GM23338 (cell line): Measurements from ENCODE around the gene SHKBP1. TPM values are rescaled to one million over a fixed set of nuclear protein-coding genes. Genes with fewer than 3 reads are reported as not detected.
A peak's percentile ranks its signal among the peaks of the same experiment; 100 is the strongest.

Experiments
- ATAC-seq: fragments of 200-7000 bp; cut with Tn5 transposase; 3 replicates; pipeline ENCODE4 v1.9.1; 2020
- DNase-seq: peaks from one replicate; pipeline ENCODE4 v3.0.0-alpha.2; 2015; ENCODE audit warnings: low spot score
- H2AFZ ChIP-seq: fragments of 200-600 bp; sonication (generic); 2 replicates; pipeline ENCODE4 v1.8.0; 2016; ENCODE audit warnings: antibody characterized with exemption, mild to moderate bottlenecking, moderate library complexity
- H3F3A ChIP-seq: fragments of 200-600 bp; sonication (generic); replicated peaks from 2 replicates; pipeline ENCODE4 v1.8.0; 2017; ENCODE audit warnings: antibody characterized with exemption, mixed run types, low read depth
- H3K27ac ChIP-seq: fragments of 200-600 bp; sonication (generic); 2 replicates; pipeline ENCODE4 v1.6.1; 2016; ENCODE audit warnings: low read depth
- H3K27me3 ChIP-seq: fragments of 200-600 bp; sonication (generic); 2 replicates; pipeline ENCODE4 v1.8.0; 2016; ENCODE audit warnings: mild to moderate bottlenecking, mixed run types, moderate library complexity; ENCODE audit not compliant: insufficient read depth
- H3K36me3 ChIP-seq: fragments of 200-600 bp; sonication (generic); 2 replicates; pipeline ENCODE4 v1.8.0; 2016; ENCODE audit warnings: mild to moderate bottlenecking; ENCODE audit not compliant: insufficient read depth
- H3K4me1 ChIP-seq: fragments of 200-600 bp; sonication (generic); 2 replicates; pipeline ENCODE4 v1.8.0; 2016; ENCODE audit warnings: mild to moderate bottlenecking, moderate library complexity; ENCODE audit not compliant: insufficient read depth
- H3K4me2 ChIP-seq: fragments of 200-600 bp; sonication (generic); 2 replicates; pipeline ENCODE4 v1.7.1; 2017; ENCODE audit warnings: mixed run types
- H3K4me3 ChIP-seq: fragments of 200-600 bp; sonication (generic); 2 replicates; pipeline ENCODE4 v1.6.1; 2016; ENCODE audit warnings: mixed run types
- H3K79me2 ChIP-seq: fragments of 200-600 bp; sonication (generic); replicated peaks from 2 replicates; pipeline ENCODE4 v1.8.0; 2017; ENCODE audit warnings: mild to moderate bottlenecking; ENCODE audit not compliant: insufficient read depth
- H3K9me2 ChIP-seq: fragments of 200-600 bp; sonication (generic); 2 replicates; pipeline ENCODE4 v1.8.0; 2017; ENCODE audit not compliant: insufficient read depth
- H4K20me1 ChIP-seq: fragments of 200-600 bp; sonication (generic); replicated peaks from 2 replicates; pipeline ENCODE4 v1.8.0; 2017; ENCODE audit warnings: mild to moderate bottlenecking; ENCODE audit not compliant: insufficient read depth
- H3K27ac Mint-ChIP-seq: 2 replicates; pipeline ENCODE4 v1.8.0; 2020; ENCODE audit warnings: inconsistent platforms, mild to moderate bottlenecking, moderate library complexity, mixed read lengths
- H3K27me3 Mint-ChIP-seq: 3 replicates; pipeline ENCODE4 v1.8.0; 2022; ENCODE audit warnings: low read depth, mild to moderate bottlenecking, moderate library complexity, mixed read lengths, inconsistent platforms; ENCODE audit not compliant: insufficient read depth, poor library complexity
- H3K36me3 Mint-ChIP-seq: 3 replicates; pipeline ENCODE4 v1.8.0; 2021; ENCODE audit warnings: low read depth, mild to moderate bottlenecking, inconsistent platforms, moderate library complexity, mixed read lengths
- H3K4me1 Mint-ChIP-seq: 3 replicates; pipeline ENCODE4 v1.8.0; 2020; ENCODE audit warnings: mild to moderate bottlenecking, inconsistent platforms, mixed read lengths
- H3K4me3 Mint-ChIP-seq: 3 replicates; pipeline ENCODE4 v1.8.0; 2021; ENCODE audit warnings: moderate library complexity, mild to moderate bottlenecking, inconsistent platforms, mixed read lengths
- H3K9me3 Mint-ChIP-seq: 3 replicates; pipeline ENCODE4 v1.8.0; 2020; ENCODE audit warnings: moderate library complexity, mild to moderate bottlenecking, inconsistent platforms, mixed read lengths
- JUNB ChIP-seq: IDR thresholded peaks from one replicate; pipeline ENCODE4 v1.6.1; 2016; ENCODE audit warnings: antibody characterized with exemption; ENCODE audit not compliant: unreplicated experiment
- NANOG ChIP-seq: IDR thresholded peaks from 2 replicates; pipeline ENCODE4 v1.6.1; 2016; ENCODE audit warnings: antibody characterized with exemption, borderline replicate concordance
- POLR2AphosphoS5 ChIP-seq: IDR thresholded peaks from 2 replicates; pipeline ENCODE4 v1.6.1; 2016; ENCODE audit warnings: antibody characterized with exemption, low read depth
- STAT1 ChIP-seq: IDR thresholded peaks from one replicate; pipeline ENCODE4 v1.6.1; 2016; ENCODE audit warnings: antibody characterized with exemption; ENCODE audit not compliant: unreplicated experiment
- polyA plus RNA-seq: library from polyadenylated mRNA; unstranded; fragments of >200 nt; fragmentation: Nextera tagmentation; extraction: Ambion mirVana; gene quantifications from 2 replicates; pipeline ENCODE4 v1.2.1, GENCODE V29; 2016
- total RNA-seq: library from RNA; depleted of rRNA; stranded (reverse); fragments of >200 nt; shearing (Covaris generic); gene quantifications from 2 replicates; pipeline ENCODE4 v1.2.3, GENCODE V29; 2014
- TF ChIP-seq, protein P1 (sequence below): IDR thresholded peaks from 2 replicates; pipeline ENCODE4 v1.6.1; 2016; ENCODE audit warnings: antibody characterized with exemption
- TF ChIP-seq, protein P2 (sequence below): IDR thresholded peaks from one replicate; pipeline ENCODE4 v1.6.1; 2018; ENCODE audit warnings: antibody characterized with exemption; ENCODE audit not compliant: unreplicated experiment
- TF ChIP-seq, protein P3 (sequence below): fragments of 250-450 bp; sonication (Bioruptor Pico); IDR thresholded peaks from 2 replicates; pipeline ENCODE4 v1.5.0; 2020; ENCODE audit warnings: mild to moderate bottlenecking, moderate library complexity

SHKBP1 gene
- total and polyA plus RNA-seq, 2 experiments from 2014 or later, result 63.2 to 69.8 TPM

DNA sequence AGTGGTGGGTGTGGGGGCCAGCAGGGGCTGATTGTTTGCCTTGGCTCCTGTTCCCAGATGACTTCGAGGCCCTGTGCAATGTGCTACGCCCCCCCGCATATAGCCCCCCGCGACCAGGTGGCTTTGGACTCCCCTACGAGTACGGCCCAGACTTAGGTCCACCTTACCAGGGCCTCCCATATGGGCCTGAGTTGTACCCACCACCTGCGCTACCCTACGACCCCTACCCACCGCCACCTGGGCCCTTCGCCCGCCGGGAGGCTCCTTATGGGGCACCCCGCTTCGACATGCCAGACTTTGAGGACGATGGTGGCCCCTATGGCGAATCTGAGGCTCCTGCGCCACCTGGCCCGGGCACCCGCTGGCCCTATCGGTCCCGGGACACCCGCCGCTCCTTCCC, 50.2 kb downstream of the SHKBP1 start (continued):
- TF ChIP-seq, protein P1, sequence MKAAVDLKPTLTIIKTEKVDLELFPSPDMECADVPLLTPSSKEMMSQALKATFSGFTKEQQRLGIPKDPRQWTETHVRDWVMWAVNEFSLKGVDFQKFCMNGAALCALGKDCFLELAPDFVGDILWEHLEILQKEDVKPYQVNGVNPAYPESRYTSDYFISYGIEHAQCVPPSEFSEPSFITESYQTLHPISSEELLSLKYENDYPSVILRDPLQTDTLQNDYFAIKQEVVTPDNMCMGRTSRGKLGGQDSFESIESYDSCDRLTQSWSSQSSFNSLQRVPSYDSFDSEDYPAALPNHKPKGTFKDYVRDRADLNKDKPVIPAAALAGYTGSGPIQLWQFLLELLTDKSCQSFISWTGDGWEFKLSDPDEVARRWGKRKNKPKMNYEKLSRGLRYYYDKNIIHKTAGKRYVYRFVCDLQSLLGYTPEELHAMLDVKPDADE, result no peak
- TF ChIP-seq, protein P2, sequence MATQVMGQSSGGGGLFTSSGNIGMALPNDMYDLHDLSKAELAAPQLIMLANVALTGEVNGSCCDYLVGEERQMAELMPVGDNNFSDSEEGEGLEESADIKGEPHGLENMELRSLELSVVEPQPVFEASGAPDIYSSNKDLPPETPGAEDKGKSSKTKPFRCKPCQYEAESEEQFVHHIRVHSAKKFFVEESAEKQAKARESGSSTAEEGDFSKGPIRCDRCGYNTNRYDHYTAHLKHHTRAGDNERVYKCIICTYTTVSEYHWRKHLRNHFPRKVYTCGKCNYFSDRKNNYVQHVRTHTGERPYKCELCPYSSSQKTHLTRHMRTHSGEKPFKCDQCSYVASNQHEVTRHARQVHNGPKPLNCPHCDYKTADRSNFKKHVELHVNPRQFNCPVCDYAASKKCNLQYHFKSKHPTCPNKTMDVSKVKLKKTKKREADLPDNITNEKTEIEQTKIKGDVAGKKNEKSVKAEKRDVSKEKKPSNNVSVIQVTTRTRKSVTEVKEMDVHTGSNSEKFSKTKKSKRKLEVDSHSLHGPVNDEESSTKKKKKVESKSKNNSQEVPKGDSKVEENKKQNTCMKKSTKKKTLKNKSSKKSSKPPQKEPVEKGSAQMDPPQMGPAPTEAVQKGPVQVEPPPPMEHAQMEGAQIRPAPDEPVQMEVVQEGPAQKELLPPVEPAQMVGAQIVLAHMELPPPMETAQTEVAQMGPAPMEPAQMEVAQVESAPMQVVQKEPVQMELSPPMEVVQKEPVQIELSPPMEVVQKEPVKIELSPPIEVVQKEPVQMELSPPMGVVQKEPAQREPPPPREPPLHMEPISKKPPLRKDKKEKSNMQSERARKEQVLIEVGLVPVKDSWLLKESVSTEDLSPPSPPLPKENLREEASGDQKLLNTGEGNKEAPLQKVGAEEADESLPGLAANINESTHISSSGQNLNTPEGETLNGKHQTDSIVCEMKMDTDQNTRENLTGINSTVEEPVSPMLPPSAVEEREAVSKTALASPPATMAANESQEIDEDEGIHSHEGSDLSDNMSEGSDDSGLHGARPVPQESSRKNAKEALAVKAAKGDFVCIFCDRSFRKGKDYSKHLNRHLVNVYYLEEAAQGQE, result no peak
- TF ChIP-seq POLR2AphosphoS5 (no peak), JUNB (no peak)

DNA sequence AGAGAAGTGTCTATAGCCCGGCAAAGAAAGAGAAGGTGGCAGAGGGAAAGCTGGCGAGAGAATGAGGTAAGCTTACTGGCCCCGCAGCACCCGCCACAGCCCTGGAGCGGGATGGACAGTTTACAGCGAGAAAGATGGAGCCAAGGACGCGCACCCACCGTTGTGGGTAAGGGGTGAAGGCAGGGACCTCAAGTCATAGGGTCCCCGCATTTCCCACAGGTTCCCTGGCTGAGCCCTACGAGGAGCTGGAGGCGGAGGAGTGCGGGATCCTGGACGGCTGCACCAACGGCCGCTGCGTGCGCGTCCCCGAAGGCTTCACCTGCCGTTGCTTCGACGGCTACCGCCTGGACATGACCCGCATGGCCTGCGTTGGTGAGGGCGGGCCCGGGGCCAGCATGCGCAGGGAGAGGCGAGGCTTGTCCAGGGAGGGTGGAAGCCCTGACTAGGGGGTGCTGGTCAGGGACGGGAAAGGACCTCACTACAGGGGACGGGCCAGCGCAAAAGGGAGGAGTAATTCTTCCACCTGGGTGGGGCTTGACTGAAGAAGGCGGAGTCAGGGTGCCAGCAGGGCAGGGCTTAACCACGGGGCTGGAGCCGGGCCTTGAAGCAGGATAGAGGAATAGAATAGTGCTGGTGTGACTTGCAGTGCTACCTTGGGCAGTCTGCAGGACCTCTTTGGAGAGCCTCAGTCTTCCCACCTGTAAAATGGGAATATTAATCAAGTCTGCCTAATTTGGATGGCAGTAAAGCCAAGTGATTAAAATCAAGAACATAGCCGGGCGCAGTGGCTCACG, 51.0 kb downstream of the SHKBP1 start:
- DNase-seq (peak; percentile 66), ATAC-seq (peak; percentile 5; the same call in 2 of the 3 replicates)
- Mint-ChIP-seq H3K36me3 (peaks cover 35% of the 10 kb centered on the region), H3K27ac (0 out of 2 replicates have a peak overlapping the region, but pooled peaks have one; percentile 0), H3K27me3 (peaks cover 25% of the 10 kb centered on the region), H3K9me3 (no peaks in the 10 kb centered on the region; the same call in 2 of the 3 replicates), H3K4me3 (no peak overlapping the region), H3K4me1 (peaks cover 41% of the 10 kb centered on the region)
- H3K36me3 ChIP-seq, result 0 out of 2 replicates have a peak, but pooled peaks cover 4% of the 10 kb centered on the region
- H3K4me1 ChIP-seq, result peaks cover 28% of the 10 kb centered on the region
- no peaks in the 10 kb centered on the region for H3K9me2 ChIP-seq
- H3K27ac ChIP-seq, result no peak overlapping the region
- H3K4me2 ChIP-seq, result no peak overlapping the region
- H3K79me2 ChIP-seq, result no peaks in the 10 kb centered on the region
- H3F3A ChIP-seq, result peaks cover 13% of the 10 kb centered on the region; the same call in 1 of the 2 replicates
- H4K20me1 ChIP-seq, result peaks cover 2% of the 10 kb centered on the region; the same call in 1 of the 2 replicates
- H3K27me3 ChIP-seq, result peaks cover under 1% of the 10 kb centered on the region; the same call in 1 of the 2 replicates
- H3K4me3 ChIP-seq, result no peak overlapping the region
- no peak overlapping the region for H2AFZ ChIP-seq
- TF ChIP-seq NANOG (no peak), STAT1 (no peak)
- TF ChIP-seq, protein P1, result no peak
- TF ChIP-seq, protein P2, result no peak
- TF ChIP-seq, protein P3, sequence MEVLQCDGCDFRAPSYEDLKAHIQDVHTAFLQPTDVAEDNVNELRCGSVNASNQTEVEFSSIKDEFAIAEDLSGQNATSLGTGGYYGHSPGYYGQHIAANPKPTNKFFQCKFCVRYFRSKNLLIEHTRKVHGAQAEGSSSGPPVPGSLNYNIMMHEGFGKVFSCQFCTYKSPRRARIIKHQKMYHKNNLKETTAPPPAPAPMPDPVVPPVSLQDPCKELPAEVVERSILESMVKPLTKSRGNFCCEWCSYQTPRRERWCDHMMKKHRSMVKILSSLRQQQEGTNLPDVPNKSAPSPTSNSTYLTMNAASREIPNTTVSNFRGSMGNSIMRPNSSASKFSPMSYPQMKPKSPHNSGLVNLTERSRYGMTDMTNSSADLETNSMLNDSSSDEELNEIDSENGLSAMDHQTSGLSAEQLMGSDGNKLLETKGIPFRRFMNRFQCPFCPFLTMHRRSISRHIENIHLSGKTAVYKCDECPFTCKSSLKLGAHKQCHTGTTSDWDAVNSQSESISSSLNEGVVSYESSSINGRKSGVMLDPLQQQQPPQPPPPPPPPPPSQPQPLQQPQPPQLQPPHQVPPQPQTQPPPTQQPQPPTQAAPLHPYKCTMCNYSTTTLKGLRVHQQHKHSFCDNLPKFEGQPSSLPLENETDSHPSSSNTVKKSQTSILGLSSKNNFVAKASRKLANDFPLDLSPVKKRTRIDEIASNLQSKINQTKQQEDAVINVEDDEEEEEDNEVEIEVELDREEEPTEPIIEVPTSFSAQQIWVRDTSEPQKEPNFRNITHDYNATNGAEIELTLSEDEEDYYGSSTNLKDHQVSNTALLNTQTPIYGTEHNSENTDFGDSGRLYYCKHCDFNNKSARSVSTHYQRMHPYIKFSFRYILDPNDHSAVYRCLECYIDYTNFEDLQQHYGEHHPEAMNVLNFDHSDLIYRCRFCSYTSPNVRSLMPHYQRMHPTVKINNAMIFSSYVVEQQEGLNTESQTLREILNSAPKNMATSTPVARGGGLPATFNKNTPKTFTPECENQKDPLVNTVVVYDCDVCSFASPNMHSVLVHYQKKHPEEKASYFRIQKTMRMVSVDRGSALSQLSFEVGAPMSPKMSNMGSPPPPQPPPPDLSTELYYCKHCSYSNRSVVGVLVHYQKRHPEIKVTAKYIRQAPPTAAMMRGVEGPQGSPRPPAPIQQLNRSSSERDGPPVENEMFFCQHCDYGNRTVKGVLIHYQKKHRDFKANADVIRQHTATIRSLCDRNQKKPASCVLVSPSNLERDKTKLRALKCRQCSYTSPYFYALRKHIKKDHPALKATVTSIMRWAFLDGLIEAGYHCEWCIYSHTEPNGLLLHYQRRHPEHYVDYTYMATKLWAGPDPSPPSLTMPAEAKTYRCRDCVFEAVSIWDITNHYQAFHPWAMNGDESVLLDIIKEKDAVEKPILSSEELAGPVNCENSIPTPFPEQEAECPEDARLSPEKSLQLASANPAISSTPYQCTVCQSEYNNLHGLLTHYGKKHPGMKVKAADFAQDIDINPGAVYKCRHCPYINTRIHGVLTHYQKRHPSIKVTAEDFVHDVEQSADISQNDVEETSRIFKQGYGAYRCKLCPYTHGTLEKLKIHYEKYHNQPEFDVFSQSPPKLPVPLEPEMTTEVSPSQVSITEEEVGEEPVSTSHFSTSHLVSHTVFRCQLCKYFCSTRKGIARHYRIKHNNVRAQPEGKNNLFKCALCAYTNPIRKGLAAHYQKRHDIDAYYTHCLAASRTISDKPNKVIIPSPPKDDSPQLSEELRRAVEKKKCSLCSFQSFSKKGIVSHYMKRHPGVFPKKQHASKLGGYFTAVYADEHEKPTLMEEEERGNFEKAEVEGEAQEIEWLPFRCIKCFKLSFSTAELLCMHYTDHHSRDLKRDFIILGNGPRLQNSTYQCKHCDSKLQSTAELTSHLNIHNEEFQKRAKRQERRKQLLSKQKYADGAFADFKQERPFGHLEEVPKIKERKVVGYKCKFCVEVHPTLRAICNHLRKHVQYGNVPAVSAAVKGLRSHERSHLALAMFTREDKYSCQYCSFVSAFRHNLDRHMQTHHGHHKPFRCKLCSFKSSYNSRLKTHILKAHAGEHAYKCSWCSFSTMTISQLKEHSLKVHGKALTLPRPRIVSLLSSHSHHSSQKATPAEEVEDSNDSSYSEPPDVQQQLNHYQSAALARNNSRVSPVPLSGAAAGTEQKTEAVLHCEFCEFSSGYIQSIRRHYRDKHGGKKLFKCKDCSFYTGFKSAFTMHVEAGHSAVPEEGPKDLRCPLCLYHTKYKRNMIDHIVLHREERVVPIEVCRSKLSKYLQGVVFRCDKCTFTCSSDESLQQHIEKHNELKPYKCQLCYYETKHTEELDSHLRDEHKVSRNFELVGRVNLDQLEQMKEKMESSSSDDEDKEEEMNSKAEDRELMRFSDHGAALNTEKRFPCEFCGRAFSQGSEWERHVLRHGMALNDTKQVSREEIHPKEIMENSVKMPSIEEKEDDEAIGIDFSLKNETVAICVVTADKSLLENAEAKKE (CRISPR knock-in tag), result no peak
